ENCODE measurements around the gene LYPD6B.

Gene LYPD6B

DNA sequence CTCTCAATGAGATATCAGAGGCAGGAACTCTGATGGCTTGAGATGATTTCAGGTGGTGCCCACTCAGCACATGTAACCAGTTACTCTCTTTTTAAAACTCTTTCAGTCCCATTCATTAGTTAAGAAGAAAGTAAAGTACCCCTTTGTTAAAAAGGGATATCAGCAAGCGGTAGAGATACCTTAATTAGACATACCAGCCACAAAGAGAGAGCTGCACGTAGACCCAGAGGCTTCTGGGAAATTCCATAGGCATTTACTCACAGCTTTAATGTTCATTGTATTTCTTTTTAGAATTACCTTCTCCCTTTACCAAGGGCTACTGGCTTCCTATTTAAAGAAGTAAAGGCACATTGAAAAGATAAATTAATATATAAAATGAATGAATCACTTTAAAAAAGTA lies 63.3 kb downstream of the LYPD6B start:
- TF ChIP-seq, protein P1, sequence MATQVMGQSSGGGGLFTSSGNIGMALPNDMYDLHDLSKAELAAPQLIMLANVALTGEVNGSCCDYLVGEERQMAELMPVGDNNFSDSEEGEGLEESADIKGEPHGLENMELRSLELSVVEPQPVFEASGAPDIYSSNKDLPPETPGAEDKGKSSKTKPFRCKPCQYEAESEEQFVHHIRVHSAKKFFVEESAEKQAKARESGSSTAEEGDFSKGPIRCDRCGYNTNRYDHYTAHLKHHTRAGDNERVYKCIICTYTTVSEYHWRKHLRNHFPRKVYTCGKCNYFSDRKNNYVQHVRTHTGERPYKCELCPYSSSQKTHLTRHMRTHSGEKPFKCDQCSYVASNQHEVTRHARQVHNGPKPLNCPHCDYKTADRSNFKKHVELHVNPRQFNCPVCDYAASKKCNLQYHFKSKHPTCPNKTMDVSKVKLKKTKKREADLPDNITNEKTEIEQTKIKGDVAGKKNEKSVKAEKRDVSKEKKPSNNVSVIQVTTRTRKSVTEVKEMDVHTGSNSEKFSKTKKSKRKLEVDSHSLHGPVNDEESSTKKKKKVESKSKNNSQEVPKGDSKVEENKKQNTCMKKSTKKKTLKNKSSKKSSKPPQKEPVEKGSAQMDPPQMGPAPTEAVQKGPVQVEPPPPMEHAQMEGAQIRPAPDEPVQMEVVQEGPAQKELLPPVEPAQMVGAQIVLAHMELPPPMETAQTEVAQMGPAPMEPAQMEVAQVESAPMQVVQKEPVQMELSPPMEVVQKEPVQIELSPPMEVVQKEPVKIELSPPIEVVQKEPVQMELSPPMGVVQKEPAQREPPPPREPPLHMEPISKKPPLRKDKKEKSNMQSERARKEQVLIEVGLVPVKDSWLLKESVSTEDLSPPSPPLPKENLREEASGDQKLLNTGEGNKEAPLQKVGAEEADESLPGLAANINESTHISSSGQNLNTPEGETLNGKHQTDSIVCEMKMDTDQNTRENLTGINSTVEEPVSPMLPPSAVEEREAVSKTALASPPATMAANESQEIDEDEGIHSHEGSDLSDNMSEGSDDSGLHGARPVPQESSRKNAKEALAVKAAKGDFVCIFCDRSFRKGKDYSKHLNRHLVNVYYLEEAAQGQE (IDR thresholded peaks at IDR 0.05; ENCODE audit: low read depth) = no peak
- no peak for TF ChIP-seq CREB1 (IDR thresholded peaks at IDR 0.05; ENCODE audit: low read depth)
- no peak for TF ChIP-seq YY1 (IDR thresholded peaks at IDR 0.05; ENCODE audit: low read depth)
- TF ChIP-seq FOXM1 (IDR thresholded peaks at IDR 0.05; ENCODE audit: borderline replicate concordance, low read depth) = no peak
- TF ChIP-seq TCF12 (IDR thresholded peaks at IDR 0.05; ENCODE audit: low read depth) = no peak
- no peak for TF ChIP-seq ZBTB7A (IDR thresholded peaks at IDR 0.05; ENCODE audit: low read depth)
- TF ChIP-seq, protein P2, sequence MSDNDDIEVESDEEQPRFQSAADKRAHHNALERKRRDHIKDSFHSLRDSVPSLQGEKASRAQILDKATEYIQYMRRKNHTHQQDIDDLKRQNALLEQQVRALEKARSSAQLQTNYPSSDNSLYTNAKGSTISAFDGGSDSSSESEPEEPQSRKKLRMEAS (IDR thresholded peaks at IDR 0.05) = no peak
- TF ChIP-seq TAF1 (IDR thresholded peaks at IDR 0.05; ENCODE audit: low read depth) = no peak
- no peak for TF ChIP-seq EGR1 (IDR thresholded peaks at IDR 0.05)
- TF ChIP-seq TEAD4 (IDR thresholded peaks at IDR 0.05) = no peak; the same call in 1 of the 2 replicates

DNA sequence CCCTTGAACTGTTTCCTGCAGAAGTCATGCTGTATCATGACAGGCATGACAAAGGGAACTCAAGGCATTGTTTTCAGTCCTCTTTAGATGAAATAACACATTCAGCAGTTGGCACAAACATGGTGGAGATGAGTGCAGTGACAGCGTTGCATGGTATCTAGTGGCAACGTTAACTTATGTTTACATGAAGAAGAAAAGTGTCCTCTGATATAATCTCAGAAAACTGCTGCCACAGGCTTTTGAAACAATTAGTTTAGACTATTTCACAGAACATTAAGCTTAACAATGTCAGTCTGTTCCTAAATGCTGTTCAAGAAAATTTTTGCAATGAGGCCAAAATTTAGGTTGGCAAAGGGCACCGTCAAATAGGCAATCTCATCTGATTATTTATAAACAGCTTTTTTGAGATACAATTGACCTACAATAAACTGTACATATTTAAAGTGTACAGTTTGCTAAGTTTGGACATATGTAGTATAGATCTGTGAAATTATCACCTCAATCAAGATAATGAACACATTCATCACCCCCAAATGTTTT lies 64.7 kb downstream of the LYPD6B start:
- no peak for TF ChIP-seq CEBPB (IDR thresholded peaks at IDR 0.05)

DNA sequence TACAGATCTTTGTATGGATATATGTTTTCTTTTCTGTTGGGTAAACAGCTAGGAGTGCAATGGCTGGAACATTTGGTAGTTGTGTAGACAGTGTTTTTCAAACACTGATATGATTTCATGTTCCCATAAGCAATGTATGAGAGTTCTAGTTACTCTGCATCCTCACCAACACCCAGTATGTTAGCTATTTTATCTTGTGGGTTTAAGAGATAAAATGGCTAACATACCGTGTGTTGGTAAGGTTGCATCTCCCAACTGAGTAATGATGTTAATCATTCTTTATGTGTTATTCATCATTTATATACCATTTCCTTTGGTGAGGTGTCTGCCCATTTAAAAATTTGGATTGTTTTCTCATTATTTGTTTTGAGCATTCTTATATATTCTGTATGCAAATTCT lies 65.7 kb downstream of the LYPD6B start:
- no peak for TF ChIP-seq ZBTB7A (IDR thresholded peaks at IDR 0.05; ENCODE audit: low read depth)
- no peak for TF ChIP-seq EP300 (IDR thresholded peaks at IDR 0.05; ENCODE audit: borderline replicate concordance)
- TF ChIP-seq CEBPB (IDR thresholded peaks at IDR 0.05) = no peak
- no peak for TF ChIP-seq YY1 (IDR thresholded peaks at IDR 0.05; ENCODE audit: low read depth)
- no peak for TF ChIP-seq RAD21 (IDR thresholded peaks at IDR 0.05; ENCODE audit: low read depth)
- TF ChIP-seq CREB1 (IDR thresholded peaks at IDR 0.05; ENCODE audit: low read depth) = no peak
- TF ChIP-seq, protein P2 (IDR thresholded peaks at IDR 0.05) = no peak
- no peak for TF ChIP-seq NFIC (IDR thresholded peaks at IDR 0.05)
- no peak for TF ChIP-seq FOXM1 (IDR thresholded peaks at IDR 0.05; ENCODE audit: borderline replicate concordance, low read depth)
- no peak for TF ChIP-seq TEAD4 (IDR thresholded peaks at IDR 0.05)
- TF ChIP-seq TAF1 (IDR thresholded peaks at IDR 0.05; ENCODE audit: low read depth) = no peak
- TF ChIP-seq, protein P3, sequence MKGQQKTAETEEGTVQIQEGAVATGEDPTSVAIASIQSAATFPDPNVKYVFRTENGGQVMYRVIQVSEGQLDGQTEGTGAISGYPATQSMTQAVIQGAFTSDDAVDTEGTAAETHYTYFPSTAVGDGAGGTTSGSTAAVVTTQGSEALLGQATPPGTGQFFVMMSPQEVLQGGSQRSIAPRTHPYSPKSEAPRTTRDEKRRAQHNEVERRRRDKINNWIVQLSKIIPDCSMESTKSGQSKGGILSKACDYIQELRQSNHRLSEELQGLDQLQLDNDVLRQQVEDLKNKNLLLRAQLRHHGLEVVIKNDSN (IDR thresholded peaks at IDR 0.05) = no peak
- TF ChIP-seq, protein P1 (IDR thresholded peaks at IDR 0.05; ENCODE audit: low read depth) = no peak
- TF ChIP-seq EGR1 (IDR thresholded peaks at IDR 0.05) = no peak
- TF ChIP-seq TCF12 (IDR thresholded peaks at IDR 0.05; ENCODE audit: low read depth) = no peak

DNA sequence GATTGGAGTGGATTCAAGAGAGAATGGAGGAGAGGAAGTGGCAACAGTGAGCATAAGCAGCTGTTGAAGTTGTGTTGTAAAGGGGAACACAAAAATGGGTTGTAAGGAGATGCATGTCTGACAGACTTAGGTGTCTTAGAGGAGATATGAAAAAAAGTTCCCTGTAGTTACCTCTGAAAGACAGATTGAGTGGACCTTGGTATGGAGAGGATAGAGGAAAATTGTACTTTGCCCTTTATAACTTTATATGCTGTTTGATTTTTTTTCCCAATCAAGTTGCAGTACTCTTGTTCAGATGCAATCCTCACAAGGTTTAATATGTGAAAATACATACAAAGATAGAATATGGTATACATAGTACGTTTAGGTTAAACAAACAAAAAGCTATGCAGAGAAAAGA lies 73.6 kb downstream of the LYPD6B start:
- TF ChIP-seq FOXM1 (IDR thresholded peaks at IDR 0.05; ENCODE audit: borderline replicate concordance, low read depth) (no peak), ZBTB7A (IDR thresholded peaks at IDR 0.05; ENCODE audit: low read depth) (no peak), EGR1 (IDR thresholded peaks at IDR 0.05) (no peak), TCF12 (IDR thresholded peaks at IDR 0.05; ENCODE audit: low read depth) (no peak), TAF1 (IDR thresholded peaks at IDR 0.05; ENCODE audit: low read depth) (no peak), NFIC (IDR thresholded peaks at IDR 0.05) (no peak), CEBPB (IDR thresholded peaks at IDR 0.05) (no peak), CREB1 (IDR thresholded peaks at IDR 0.05; ENCODE audit: low read depth) (no peak), RAD21 (IDR thresholded peaks at IDR 0.05; ENCODE audit: low read depth) (no peak), TEAD4 (IDR thresholded peaks at IDR 0.05) (no peak), YY1 (IDR thresholded peaks at IDR 0.05; ENCODE audit: low read depth) (no peak), EP300 (IDR thresholded peaks at IDR 0.05; ENCODE audit: borderline replicate concordance) (no peak)
- TF ChIP-seq, protein P1 (IDR thresholded peaks at IDR 0.05; ENCODE audit: low read depth) = no peak
- TF ChIP-seq, protein P3 (IDR thresholded peaks at IDR 0.05) = no peak
- TF ChIP-seq, protein P2 (IDR thresholded peaks at IDR 0.05) = no peak

Measured in Ishikawa (cell line).